Measurements from ENCODE around the gene UBE2I.

The UBE2I gene

DNA sequence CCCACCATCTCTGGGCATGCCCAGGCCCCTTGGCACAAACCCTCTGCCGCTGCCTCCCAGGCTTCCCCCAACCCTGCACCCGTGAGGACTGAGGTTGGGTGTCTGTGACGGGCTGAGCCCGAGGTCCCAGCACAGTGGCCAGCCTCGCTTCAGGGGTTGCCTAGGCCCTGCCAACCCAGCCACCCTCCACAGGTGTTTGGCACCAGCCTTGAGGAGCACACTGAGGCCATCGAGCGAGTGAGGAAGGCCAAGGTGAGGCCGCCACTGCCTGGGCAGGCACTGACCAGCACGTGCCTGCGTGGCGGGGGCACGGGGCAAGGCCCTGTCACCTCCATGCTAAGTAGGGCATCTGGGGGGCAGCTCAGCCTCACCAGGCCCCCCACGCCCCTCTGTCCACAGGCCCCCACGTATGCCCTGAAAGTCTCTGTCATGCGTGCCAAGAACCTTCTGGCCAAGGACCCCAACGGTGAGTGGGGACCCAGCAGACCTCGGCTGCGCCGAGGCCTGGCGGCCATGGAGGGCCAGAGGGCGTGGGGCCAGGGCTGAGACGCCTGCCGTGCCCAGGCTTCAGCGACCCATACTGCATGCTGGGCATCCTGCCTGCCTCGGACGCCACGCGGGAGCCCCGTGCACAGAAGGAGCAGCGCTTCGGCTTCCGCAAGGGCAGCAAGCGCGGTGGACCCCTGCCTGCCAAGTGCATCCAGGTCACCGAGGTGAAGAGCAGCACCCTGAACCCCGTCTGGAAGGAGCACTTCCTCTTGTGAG lies 31.5 kb downstream of the UBE2I start:
- TF ChIP-seq CTCF (IDR thresholded peaks at IDR 0.05; ENCODE audit: extremely low read depth, missing control alignments): no peak
- no peak for DNase-seq (ENCODE audit: low spot score)

- no peak for TF ChIP-seq CTCF (IDR thresholded peaks at IDR 0.05; ENCODE audit: extremely low read depth, missing control alignments)
- DNase-seq (ENCODE audit: low spot score): no peak
Observed at GRCh38 chr16:1341495-1342420, 32.3 kb downstream of the UBE2I start.

GRCh38 chr16:1342526-1343427 lies 33.3 kb downstream of the UBE2I start:
- no peak for TF ChIP-seq CTCF (IDR thresholded peaks at IDR 0.05; ENCODE audit: extremely low read depth, missing control alignments)
- DNase-seq (ENCODE audit: low spot score): peak; percentile 100

GRCh38 chr16:1343428-1344242 lies 34.2 kb downstream of the UBE2I start:
- DNase-seq (ENCODE audit: low spot score): no peak
- TF ChIP-seq CTCF (IDR thresholded peaks at IDR 0.05; ENCODE audit: extremely low read depth, missing control alignments): no peak

- no peak for DNase-seq (ENCODE audit: low spot score)
- no peak for TF ChIP-seq CTCF (IDR thresholded peaks at IDR 0.05; ENCODE audit: extremely low read depth, missing control alignments)
Observed at GRCh38 chr16:1344499-1344898, 35.1 kb downstream of the UBE2I start.

DNA sequence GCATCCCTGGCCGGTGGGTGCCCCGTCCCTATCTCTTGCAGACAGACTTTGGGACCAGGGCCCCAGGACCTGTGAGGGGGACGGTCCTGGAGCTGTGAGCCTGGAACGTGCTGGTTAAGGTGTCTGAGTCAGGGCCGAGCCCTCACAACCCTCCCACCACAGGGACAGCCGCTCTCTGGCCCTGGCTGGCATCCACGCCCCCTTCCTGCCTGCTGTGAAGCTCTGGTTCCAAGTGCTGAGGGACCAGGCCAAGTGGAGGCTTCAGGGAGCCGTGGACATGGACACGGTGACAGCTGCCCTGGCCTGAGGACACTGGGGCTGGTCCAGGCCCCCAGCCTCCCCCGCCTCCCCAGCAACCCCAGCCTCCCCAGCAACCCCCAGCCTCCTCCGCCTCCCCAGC lies 35.7 kb downstream of the UBE2I start:
- no peak for DNase-seq (ENCODE audit: low spot score)
- TF ChIP-seq CTCF (IDR thresholded peaks at IDR 0.05; ENCODE audit: extremely low read depth, missing control alignments): no peak

All from GM20000 (cell line).